Stimulated activated CD8-positive, alpha-beta memory T cell treated with anti-CD3 and anti-CD28 coated beads, Interleukin-12 subunit alpha, Interleukin-12 subunit beta, amount 100 ng/mL, for 24 hours (primary cell): Measurements from ENCODE around the gene AMIGO2.
"Not testable (repeated sequence)": the region's sequence is repeated elsewhere in the genome, so short reads cannot be mapped to it uniquely, and the experiment has no call there.

Source experiments
- DNase-seq: peaks from one replicate; pipeline ENCODE4 v3.0.0-alpha.2; 2020; ENCODE audit errors: extremely low read depth

AMIGO2 gene, protein sequence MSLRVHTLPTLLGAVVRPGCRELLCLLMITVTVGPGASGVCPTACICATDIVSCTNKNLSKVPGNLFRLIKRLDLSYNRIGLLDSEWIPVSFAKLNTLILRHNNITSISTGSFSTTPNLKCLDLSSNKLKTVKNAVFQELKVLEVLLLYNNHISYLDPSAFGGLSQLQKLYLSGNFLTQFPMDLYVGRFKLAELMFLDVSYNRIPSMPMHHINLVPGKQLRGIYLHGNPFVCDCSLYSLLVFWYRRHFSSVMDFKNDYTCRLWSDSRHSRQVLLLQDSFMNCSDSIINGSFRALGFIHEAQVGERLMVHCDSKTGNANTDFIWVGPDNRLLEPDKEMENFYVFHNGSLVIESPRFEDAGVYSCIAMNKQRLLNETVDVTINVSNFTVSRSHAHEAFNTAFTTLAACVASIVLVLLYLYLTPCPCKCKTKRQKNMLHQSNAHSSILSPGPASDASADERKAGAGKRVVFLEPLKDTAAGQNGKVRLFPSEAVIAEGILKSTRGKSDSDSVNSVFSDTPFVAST

DNA sequence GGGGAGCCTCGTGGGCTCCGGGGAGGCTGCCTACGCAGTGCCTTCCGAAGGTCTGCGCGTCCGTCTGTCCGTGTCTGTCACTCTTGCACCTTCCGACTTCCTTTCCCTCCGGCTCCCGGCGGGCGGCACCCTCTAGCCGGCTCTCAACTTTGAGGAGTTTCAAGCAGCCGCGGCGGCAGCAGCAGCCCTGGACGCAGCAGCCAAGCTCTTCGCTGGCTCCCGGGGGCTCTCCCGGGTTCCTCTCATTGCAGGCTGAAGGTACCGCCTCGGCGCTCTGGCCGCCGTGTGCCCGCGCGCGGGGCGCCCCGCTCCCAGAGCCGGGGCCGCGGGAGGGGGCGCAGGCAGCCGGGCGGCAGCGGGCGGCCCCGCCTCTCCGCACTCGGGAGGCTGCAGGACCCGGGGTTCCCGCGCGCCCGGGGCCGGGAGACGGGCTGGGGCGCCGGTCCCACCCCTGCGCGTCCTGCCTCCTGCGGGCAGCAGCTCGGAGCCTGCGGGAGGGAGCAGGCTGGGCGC is at the start of gene AMIGO2, which contains the start of gene PCED1B:
TSS of gene AMIGO2 (minus strand) at position 492 of the 513 bp plus-strand sequence. CDS start 957 bp downstream, outside the sequence.
TSS of gene PCED1B (plus strand) at position 154 of the 513 bp plus-strand sequence. CDS start 155,443 bp downstream, outside the sequence.
- no peak for DNase-seq

DNA sequence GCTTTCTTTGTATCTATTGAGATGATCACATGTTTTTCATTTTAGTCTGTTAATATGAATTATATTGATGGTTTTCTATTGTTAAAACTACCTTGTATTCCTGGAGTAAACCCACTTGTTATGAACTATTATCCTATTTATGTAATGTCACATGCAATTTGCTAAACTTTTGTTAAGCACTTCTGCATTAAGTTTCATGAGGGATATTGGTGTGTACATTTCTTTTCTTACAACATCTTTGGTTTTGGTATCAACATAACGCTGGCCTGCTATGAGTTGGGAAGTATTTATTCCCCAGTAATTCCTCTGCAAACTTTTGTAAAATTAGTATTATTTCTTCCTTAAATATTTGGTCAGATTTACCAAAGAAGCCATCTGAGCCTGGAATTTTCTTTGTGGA is 46.5 kb upstream of the AMIGO2 start:
- no peak for DNase-seq

DNA sequence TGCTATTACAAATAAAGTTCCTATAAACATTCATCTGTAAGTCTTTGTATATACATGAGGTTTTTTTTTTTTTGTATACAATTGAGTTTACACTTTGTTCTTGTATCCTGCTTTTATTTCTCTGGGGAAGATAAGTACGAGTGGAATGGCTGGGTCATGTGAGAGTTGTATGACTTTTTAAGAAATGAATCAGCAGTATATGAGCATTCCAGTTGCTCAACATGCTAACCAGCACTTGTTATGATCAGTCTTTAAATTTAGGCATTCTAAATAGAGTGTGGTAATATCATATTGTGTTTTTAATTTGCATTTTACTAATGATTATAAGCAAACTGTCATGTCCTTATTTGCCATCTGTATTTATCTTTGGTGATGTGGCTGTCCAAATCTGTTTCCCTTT is 44.7 kb upstream of the AMIGO2 start:
- no peak for DNase-seq

DNA sequence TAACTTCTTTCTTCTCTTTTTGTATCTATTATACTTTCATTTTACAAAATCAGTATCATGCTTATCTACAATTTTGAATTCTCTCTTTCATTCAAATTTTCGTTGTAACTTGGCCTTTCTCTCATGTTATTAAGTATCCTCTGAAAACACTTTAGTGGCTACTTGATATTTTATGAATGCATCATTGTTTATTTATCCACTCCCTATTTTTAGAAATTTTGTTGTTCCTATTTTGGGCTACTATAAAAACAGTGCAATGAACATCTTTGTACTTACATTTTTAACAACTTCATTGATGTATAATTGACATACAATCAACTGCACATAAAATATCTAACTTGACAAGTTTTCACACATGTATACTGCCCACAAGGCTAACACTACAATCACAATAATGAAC is 44.0 kb upstream of the AMIGO2 start:
- no peak for DNase-seq

DNA sequence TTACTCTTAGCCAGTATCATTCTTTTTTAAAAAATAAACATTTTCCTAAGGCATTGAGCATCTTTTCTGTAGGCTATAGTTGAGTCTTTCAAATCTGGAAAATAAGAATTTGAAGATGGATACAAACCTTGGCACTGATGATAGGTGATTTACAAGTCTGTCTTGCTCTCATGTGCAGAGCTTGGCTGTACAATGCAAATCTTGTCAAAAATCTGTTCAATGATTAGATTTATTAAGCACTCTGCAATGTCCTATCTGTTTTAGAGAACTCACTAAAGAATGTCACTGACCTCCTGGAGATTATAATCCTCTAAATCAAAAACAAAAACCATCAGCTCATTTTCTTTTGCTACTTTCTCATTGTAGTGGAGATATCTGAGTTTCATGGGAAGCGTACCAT is 42.8 kb upstream of the AMIGO2 start:
- DNase-seq: no peak

DNA sequence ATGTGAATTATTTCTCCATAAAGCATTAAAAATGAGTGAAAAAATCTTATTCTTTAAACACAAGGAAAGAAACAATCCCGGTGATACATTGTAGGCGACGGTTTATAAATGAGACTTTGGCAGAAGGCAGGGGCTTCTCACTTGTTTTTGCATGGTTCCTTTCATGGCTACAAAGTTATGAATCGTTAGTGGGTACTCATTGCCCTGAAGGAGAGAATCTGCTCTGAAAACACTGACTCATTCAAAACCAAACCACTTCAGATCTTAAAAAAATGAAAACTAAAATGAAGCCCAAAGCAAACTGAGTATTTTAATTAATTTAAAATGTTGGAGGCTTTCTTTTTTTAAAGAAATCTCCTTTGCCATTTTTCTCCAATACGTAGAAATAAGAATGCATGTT is 41.4 kb upstream of the AMIGO2 start:
- no peak for DNase-seq

DNA sequence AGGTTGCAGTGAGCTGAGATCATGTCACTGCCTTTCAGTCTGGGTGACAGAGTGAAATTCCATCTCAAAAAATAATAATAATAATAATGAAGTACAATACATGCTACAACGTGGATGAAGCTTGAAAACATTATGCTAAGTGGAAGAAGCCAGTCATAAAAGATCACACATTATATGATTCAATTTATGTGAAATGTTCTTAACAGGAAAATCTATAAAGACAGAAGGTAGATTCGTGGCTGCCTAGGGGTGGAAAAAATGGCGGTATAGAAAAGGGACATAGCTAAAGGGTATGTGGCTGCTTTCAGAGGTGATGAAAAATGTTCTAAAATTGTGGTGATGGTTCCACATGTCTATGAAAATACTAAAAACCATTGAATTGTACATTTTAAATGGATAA is 41.0 kb upstream of the AMIGO2 start:
- no peak for DNase-seq

DNA sequence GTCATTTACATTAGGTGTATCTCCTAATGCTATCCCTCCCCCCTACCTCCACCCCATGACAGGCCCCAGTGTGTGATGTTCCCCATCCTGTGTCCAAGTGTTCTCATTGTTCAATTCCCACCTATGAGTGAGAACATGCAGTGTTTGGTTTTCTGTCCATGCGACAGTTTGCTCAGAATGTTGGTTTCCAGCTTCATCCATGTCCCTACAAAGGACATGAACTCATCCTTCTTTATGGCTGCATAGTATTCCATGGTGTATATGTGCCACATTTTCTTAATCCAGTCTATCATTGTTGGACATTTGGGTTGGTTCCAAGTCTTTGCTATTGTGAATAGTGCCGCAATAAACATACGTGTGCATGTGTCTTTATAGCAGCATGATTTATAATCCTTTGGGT is 37.5 kb upstream of the AMIGO2 start:
- DNase-seq: not testable (repeated sequence)

DNA sequence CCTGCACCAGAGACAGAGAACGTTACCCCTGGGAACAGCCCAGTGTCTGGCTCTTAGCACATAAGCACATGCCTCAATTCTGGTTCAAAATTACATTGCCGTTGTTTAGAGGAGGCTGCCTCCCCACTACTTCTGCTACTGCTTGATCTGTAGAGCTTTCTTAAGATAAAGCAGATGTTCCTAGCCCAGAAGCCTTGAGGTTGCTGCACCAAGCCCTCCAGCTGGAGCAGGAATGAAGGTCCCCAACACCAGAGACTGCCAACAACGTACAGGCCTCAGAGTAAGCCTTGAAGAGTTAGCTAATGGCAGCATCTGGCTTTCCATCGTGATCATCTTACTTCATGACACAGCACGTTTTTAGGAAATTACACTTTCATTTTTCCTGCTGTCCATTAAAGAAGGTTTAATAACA is 34.7 kb upstream of the AMIGO2 start:
- DNase-seq: no peak

DNA sequence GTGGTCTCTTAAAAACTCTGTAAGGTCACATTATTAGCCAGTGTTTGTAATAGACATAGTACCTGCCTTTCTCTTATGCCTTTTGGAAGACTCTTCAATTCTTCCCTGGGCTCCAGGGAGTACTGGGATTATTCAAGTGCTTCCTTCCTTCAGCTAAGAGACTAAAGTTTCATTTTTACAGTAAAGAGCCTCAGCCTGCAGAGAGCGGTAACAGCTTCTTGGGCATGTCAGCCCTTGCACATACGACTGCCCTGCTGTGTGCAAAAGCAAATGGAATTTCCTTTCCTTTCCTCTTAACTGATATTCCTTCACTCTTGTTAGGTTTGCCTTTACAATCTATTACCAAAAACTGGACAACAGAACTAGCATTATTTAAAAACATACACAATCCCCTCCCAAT is 32.9 kb upstream of the AMIGO2 start:
- no peak for DNase-seq

DNA sequence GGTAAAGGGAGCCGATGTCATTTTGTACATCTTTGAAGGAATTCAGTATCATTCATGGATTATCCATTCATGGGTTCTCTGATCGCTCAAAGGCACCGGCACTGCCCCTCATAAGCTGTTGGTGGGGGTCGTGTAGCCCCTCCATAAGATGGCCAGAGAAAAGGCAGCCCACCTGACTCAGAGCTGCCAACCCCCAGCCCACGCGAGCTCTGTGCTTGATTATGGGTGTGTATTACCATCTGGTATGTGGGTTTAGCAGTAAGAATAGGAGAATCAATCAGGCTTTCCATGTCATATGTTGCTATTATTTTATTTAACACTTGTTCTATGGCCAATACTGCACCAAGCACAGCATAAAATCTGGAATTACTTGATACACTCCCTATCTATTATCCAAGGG is 32.1 kb upstream of the AMIGO2 start:
- DNase-seq: no peak

DNA sequence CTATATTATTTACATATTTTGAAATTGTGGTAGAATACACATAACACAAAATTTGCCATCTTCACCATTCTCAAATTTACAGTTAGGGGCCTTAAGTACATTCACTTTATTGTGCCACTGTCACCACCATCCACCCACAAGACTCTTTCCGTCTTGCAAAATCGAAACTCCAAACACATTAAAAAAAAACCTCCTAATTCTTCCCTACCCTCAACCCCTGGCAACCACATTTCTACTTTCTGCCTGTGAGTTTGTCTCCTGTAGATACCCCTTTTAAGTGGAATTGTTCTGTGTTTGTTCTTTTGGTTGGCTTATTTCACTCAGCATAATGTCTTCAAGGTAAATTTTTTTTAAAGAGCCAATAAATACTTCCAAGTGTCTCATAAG is 31.6 kb upstream of the AMIGO2 start:
- DNase-seq: no peak

DNA sequence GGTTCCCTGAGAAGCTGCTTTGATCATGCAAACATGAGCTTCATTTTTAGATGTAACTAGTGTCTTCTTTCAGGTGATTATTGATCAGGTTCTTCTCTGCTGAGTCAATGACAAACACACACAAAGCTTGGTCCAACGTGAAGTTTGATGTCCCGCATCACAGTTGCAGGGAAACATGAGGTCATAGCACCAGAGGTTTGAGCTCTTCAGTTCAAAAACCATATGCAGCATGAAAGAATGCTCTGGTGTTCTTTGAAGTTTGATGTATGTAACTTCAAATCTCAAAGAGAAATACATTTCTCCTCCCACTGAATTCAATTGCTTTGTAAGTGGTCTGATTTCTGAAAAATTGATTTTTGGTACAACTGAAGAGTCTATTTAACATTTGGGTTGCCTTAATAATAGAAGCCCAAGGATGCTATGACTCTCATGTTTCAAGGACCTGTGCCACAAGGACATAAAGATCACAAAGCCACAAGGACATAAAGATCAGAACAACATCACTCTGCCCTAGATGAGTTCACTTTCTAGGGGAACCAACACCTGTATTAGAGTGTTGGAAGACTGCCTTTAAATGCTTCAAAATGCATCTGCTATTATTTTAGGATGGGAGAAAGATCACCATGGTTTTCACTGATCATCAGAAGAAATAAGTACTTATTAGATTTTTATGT is 31.1 kb upstream of the AMIGO2 start:
- DNase-seq: no peak

DNA sequence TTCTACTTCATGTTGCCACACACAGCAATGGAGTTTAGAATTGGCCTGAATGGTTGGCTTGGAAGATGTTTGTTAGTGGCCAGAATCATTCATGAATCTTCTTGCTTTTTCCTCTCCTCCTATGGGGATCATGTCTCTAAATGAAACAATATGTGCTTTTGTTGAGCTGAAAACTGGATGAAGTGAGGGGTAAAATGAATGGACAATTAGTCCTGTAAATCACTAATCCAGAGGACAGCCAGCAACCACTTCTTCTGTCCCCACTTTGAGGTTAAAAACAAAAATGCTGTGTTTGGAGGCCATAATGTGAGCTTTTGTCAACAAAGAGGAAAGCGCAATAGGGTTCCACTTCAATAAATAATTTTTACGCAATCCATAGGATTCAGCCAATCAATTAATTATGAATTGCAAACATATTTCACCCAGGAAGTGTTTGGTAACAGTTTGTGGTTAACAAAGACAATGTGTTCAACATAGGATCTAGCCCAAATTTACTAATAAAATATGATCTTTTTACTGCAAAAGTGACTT is 30.3 kb upstream of the AMIGO2 start:
- DNase-seq: no peak

DNA sequence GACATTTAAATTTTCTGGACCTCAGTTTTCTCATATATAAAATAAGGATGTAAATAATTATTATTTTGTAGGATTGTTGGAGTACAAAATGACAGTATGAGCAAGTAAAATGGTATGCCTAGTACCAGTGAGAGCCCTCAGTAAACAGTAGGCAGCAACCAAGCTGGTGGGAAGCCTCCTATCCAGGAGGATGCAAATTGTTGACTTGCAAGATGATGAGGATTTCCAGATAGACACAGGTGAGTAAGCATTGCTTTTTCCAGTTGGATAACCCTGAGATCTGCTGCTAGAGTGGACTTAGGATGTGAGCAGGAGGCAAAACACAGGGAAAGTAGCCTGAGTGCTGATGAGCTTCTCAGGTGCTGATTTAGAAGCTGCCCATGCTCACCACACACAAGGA is 28.2 kb upstream of the AMIGO2 start:
- no peak for DNase-seq

DNA sequence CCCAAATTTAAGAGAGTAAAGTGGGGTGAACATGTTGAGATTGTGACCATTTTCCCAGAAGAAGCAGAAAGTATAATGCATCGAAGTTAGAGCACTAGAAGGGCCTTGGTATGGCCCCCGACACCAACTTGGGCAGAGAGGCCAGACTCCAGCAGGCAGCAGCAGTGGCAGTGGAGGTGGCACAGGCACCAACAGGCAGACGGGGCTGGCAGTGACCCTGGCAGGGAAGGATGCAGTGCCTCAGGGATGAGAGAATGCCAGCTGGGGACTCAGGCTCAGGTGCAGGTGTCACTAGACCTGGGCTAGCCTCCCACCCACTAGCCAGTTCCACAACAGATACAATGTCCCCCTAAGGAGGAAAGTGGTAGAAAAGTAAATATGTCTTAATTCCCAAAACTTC is 27.7 kb upstream of the AMIGO2 start:
- DNase-seq: no peak

DNA sequence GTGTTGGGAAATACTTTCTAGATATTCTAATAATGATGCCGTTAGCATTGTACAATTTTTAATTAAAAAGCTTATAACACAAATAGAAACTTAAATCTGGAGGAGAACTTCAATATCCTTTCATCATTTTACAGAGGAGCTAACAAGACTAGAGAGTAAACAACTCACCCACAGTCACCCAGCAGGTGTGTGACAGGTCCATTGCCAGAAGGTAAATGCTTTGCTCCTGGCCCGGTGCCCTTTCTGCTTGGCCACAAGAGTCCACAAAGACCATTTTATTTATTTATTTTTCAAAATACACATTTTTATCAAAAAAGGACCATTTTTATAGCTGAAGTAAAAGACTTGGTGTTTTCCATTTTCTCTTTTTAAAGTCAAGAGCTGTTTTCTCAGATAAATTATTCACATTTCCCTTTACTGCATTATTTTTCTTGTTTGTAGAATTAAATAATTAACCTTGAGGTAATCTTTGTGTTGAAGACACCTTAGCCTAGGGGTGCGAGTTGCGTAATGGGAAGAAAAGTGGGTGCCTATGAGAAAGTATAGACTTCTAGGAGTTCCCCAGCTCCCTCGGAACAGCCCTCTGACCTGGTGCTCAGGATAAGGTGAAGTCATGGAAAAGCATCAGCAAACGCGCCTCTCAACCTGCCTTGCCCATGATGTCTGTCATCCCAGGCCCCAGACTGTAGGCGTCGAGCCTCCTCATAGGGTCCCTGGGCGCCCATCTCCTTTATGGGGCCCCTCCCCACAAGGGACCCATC is 26.3 kb upstream of the AMIGO2 start:
- DNase-seq: no peak

DNA sequence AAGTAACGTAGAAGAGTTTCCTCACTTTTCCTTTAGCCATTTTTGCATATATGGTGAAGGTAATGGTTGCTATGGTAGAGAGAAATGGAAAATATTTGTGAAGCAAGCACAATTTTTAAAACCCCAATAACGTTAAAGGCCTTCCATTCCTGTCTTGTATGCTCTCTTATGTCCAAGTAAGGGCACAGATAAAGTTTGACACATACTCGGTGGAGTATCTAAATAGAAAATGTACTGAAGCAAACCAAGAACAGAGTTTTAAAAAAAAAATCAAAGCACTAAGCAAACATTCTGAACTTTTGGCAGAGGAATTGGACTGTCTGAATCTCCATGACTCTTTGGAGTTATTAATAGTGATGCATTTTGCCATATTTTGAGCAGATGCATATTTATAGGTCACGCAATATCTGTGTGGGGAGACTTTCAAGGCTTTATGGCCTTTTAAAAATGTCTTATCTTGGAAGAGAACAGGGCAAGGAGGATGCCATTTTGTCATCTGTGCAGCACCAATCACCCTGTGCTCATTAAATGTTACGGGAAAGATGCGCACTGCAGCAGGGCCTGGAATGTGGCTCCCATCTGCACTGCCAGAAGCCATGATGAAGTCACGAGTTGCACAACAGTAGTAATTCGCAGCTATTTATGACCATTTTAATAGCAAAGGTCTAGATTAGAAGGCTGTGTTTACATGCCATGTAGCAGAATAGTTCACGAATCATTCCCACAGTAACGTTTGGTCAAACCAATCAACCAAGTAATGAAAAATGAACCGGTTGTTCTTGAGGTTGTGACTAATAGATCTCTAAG is 23.3 kb upstream of the AMIGO2 start:
- no peak for DNase-seq

DNA sequence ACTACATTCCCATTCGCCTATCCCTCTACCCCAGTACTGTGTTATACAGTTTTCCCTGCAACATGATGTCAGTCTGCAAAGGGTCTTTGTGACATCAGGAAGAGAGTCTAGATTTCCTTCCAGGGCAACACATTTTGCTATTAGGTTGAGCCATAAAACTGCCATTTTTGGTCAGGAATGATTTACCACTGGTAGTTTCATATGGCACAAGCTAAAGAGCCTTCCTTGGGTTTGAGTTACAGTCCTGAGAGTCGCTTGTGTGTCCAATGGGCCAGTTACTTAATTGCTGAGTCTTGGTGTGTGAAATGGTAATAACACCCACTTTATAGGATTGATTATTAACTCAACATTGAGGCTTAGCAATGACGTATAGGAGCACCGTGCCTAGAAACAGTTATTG is 22.6 kb upstream of the AMIGO2 start:
- DNase-seq: no peak

DNA sequence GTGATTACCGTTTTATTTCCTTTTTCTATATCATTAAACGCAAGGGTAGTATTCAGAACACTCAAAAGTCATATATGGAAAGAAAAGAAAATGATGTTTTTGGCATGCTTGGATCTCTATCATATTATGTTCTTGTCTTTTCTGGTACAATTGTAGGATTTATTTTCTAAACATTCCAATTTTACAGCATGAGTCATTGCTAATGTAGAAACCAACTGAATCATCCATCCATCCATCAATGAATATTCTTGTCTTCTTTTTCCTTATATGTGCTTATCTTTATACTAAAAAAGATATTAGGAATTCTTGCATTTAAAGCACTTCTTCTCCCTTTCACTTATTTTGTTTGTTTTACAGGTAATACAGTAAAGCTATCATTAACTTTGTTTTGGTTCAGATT is 20.4 kb upstream of the AMIGO2 start:
- DNase-seq: no peak

DNA sequence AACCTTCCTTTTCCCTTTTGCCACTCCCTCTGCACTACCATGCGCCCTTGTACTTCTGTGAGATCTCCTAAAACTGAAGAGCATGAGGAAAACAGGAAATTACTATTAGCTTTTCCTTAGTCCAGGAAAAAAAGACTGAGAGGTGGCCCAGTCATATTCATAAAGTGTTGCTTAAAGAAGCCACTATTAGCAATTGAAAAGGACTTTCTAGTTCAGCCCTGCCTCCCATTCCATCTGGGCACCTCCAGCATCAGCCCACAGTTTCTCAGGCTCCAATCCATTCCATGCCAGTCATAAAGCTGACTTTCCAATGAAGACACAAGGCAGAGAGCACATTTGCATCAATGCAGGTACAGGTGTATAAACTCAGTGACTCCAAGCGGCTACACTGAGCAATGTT is 19.9 kb upstream of the AMIGO2 start:
- DNase-seq: no peak
